ENCODE measurements around the gene GRID1.

DNA sequence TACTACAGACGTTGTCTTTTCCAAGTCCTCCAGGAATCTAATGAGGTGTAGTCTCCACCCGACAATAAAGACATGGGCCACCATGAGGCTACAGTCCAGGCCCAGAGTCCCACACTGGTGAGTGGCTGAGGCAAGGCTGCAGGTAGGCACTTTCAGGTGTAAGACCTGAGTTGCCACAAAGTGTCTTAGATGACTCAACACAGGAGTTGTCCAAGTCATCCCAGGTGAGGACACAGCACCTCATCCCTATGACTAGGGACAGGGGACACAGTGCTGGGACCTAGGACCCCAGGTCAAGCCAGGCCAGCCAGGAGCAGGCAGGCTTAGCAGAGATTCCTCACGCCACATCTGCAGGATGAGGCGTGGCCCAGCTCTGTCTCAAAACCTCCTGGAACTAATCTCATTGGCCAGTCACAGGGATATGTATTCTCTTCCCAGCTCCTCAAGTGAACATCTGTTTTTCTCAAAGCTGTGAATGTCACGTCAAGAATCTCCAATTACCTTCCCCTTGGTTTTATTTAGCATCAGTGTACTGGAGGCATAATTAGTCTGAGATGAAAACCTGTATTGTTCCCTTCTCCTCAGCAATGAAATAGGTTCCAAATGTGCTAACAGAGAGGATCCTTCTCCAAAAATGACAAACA lies 254.6 kb downstream of the GRID1 start:
- TF ChIP-seq, protein P1, sequence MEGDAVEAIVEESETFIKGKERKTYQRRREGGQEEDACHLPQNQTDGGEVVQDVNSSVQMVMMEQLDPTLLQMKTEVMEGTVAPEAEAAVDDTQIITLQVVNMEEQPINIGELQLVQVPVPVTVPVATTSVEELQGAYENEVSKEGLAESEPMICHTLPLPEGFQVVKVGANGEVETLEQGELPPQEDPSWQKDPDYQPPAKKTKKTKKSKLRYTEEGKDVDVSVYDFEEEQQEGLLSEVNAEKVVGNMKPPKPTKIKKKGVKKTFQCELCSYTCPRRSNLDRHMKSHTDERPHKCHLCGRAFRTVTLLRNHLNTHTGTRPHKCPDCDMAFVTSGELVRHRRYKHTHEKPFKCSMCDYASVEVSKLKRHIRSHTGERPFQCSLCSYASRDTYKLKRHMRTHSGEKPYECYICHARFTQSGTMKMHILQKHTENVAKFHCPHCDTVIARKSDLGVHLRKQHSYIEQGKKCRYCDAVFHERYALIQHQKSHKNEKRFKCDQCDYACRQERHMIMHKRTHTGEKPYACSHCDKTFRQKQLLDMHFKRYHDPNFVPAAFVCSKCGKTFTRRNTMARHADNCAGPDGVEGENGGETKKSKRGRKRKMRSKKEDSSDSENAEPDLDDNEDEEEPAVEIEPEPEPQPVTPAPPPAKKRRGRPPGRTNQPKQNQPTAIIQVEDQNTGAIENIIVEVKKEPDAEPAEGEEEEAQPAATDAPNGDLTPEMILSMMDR (IDR thresholded peaks at IDR 0.05; ENCODE audit: insufficient read depth, low read depth, low read length) = no peak
- TF ChIP-seq EZH2 (IDR thresholded peaks at IDR 0.05; ENCODE audit: insufficient read depth, low read length) = no peak
